ENCODE measurements around the gene STXBP5.
"Not testable (repeated sequence)": the region's sequence is repeated elsewhere in the genome, so short reads cannot be mapped to it uniquely, and the experiment has no call there.

STXBP5 gene

DNA sequence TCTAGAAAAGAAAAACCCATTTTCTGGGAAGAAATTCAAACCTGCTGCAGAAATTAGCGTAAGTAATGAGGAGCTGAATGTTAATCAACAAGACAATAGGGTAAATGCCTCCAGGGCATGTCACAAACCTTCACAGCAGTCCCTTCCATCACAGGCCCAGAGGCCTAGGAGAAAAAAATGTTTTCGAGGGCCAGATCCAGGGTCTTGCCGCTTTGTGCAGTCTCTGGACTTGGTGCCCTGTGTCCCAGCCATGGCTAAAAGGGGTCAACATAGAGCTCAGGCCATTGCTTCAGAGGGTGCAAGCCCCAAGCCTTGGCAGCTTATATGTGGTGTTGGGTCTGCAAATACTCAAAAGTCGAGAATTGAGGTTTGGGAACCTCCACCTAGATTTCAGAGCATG is 99.8 kb downstream of the STXBP5 start:
- no peak for DNase-seq

DNA sequence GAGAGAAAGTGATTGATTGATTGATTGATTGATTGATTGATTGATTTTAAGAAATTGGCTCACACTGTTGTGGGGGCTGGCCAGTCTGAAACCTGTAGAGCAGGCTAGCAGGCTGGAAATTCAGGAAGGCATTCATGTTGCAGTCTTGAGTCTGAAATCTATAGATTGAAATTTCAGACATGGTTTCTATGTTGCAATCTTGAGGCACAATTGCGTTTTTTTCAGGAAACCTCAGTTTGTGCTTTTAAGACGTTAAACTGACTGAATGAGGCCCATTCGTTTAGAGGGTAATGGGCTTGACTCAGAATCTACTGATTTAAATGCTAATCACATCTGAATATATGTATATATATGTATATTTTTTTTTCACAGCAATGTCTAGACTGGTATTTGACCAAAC is 106.3 kb downstream of the STXBP5 start:
- DNase-seq: no peak

DNA sequence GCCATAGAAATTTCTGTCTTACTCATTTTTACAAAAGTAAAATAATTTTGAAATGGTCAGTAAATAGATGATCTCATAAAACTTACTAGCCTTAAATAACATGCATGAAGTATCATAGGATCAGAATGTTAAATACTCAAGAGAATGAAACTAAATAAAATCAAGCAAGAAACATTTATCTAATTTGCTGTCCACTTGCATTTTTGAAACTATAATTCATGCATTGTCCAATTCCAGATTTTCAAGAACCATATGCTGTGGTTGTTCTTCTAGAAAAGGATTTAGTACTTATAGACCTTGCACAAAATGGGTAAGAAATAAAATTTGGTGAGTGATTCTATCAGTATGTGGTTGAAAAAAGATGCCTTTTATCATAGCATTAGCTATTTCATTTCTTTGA is 107.0 kb downstream of the STXBP5 start:
- no peak for DNase-seq

DNA sequence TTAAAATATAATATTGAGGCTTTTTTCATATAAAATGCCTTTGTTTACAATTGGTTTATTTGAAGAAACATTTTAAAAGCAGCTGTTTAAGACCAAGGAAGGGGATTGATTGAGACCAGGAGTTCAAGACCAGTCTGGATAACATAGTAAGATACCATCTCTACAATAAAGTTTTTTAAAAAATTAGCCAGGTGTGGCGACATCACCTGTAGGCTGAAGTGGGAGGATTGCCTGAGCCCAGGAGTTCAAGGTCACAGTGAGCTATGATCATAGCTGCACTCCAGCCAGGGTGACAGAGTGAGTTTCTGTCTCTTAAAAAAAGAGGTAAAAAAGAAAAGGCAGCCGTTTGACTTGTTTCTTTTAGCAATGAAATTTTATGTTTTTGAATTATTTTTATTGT is 117.0 kb downstream of the STXBP5 start:
- DNase-seq: no peak

DNA sequence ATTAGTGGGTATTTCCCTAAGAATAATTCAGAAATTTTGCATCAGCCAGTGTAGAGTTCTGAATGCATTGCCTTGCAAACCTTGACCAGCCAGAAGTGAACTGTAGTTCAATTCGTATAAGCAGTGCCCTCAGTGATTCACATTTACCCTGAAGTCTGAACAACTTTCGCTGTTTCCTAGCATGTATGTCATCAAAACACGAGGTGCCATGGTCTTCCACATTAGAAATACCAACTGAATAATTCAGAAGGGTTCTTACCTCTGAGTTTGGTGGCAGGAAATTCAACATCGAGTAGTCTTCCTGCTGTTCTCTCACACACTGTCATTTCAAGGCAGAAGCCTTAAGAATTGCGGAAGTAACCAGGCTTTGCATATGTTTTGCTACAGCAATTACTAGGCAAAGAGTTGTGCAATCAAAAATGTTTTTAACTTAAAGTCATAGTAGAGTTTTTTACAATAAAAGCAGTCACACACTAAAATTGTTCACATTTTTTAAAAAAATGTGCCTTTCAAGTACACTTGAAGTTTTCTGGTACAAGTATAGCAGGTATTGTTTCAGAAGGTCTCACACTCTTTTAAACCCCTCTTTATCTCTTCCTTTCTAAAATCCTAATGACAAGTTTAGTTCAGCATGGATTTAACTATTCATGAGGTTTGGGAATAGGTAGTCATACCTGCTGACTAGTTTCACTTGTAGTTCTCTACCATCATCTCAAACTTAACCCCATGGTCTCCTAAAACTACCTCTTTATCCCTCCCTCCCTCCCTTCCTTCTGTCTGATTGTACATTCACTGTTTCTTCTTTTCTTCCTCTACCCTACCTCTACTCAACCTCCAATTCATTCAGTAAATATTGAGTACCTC is 118.3 kb downstream of the STXBP5 start:
- DNase-seq: no peak

DNA sequence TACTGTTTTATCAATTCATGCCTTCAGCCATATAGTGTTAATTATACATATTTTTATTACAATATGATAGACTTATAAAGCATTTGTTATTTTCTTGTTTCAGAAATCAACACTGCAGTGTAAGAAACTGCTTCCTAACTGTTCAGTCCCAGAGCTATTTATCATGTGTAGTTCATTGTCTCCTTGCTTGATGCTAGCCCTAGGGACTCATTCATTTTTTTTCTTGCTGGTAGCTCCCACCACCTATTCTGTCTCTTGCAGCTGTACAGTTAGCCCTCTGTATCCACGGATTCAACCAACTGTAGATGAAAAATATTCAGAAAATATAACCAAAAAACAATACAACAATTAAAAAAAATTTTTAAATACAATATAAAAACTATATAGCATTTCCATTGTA is 121.3 kb downstream of the STXBP5 start:
- DNase-seq: no peak

DNA sequence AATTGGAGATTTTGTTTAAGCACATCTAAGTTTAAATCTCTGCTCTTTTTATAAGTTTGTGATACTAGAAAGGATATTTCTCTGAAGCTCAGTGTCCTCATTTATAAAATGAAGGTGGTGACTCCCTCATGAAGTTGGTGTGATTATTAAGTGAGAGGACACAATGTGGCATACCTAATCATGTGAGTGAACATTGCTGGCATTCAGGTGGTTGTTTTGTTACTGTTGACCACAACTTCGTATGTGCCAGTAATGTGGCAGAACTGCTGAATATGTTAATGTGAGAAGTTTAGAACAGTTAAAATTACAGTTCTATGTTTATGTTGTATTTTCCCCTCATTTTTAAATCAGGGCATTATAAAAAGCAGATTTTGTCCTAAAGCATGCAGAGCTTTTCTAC is 127.2 kb downstream of the STXBP5 start:
- DNase-seq: no peak

DNA sequence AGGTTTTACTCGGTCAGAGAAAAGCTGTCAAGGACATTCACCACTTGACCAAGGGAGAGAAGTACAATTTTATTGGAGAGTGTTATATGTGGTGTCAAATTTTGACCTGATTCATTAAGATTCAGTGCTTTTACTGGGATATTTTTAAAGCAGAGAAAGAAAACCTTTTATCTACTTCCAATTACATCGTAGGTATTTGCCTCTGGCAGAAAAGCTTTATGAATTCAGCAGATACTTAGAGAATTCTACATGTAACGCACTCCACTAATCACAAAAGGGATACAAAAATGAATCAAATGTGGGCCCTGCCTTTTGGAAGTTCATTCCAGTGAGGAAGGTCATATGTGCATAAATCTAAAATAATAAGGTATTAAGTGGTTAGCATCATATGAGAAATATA is 133.7 kb downstream of the STXBP5 start:
- no peak for DNase-seq

DNA sequence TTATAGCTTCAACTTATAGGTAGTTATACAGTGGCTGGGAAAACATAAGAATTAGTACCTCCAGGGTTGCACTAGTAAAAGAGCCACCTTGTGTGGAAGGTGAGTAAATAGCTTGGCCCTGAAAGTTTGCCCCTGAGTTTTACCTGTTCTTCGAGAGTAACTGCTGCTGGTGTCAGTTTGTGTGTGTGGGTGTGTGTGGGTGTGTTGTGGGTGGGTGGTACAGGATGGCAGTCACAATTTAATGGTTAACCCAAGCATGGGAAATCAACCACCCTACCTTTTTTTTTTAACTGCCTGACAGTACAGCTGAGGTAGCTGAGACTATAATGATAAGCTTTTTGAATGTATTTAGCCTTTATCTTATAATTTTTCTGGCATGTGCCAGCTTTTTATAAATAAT is 137.3 kb downstream of the STXBP5 start:
- no peak for DNase-seq

DNA sequence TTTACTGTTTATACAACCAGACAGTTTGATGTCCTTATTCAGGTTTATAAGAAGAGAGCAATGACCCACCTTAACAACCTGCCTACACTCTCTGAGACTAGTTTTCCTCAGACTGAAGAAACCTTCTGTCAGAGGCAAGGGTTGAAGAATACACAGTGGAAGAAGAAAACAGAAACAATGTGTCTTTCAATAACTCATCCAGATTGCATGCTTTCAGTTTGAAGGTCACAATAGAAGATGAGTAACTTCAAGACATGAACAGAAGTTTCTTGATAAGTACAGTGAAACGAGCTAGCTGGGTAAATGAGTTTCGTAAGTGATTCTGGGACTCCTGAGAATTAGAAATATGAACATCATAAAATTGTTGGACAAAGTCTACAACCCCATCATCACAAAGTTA is 141.7 kb downstream of the STXBP5 start:
- DNase-seq: no peak

DNA sequence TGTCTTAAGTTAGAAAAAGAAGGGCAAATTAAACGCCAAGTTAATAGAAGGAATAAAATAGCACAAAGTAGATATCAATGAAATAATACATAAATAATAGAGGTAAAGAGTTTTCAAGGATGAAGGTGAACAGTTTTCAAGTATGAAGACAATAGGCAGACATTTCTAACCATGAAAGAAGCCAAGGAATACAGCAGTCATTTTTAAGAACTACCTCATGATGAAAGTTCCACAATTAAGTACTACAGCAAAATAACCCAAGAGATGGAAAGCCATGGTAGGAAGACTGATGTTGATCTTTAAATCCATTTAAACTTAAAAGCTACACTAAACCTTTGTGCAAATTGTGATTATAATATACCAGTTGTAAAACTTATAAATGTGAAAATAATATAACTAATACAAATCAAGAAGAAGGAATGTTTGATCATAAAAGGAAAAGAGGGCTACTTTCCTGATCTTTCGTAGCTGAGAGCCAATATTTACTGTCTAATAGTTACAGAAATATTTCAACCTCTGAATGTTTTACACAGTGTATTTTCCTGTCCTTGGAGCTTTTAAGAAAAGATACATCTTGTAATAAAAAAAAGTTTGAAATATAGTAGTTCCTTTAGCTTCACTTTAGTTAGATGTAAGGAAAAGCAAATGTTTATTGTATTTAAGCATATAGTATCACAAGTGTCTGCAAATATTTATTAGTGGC is 143.1 kb downstream of the STXBP5 start:
- no peak for DNase-seq

DNA sequence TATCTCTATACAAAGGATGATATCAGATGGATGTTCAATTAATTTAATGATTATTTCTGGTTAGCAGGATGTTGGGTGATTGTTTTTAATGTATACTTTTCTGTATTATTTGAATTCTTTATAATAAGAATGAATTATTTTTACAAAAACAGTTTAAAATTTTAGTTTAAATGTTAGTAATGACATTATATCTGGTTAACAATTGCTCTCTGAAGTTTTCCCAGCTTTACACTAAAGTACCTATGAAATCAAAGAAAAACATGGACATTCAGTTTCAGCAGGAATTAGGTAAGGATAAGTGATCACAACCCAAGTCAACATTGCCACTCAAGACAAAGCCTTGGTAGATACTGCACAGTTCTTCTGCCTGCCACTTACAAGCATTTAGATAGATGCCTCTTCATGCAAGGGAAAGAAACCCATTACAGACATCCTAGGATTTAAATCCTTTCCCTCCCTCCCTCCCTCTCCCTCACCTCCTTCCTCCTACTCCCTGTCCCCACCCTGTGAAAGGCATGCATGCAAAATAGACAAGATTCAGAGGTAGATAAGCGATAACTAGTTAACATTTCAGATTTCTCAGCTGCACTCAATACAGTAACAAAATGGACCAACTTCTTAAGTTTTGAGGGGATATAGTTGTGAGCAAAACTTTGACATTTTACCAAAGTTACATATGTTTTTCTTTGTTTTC is 143.8 kb downstream of the STXBP5 start:
- no peak for DNase-seq

DNA sequence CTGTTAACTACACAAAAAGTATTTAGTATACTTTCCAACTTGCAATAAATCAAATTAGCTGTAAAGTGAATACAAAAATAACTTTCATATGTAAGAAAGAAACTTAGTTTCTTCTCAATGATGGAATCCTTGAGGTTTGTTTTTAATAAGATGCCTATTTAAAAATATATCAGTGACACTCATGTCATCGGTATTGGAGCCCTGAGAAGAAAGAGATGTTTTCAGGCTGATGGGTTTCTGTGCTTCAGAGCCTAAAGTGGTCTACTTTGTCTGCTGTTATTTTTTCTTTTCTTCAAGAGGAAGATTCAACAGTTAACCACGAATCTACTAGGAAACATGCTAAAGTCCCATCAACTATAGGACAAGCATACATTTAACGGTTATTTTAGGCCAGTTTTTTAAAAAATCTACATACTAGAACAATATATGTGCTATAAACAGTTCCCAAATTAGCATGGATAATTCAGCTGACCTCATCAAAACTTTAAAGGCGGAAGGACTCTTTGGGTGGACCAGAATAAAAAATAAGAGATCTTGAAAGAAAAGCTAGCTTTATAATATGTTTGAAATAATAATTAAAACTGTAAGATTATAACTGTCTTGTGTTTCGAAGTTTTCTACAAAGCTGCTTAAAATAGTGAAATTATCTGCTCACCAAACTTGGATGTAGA is 157.2 kb downstream of the STXBP5 start:
- no peak for DNase-seq

DNA sequence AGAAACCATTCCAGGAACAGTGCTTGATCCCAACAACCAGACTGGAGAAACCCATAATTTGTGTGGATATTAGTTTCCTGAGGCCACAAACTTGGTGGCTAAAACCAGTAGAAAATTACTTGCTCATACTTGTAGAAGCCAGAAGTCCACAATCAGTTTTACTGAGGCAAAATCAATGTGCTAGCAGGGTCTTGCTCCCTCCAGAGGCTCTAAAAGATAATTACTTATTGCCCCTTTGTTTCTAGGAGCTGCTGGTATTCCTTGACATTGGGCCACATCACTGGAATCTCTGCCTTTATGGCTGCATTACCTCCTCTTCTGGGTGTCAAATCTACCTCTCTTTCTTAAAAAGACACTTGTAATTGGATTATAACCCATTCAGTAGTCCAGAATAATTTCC is 162.1 kb downstream of the STXBP5 start:
- no peak for DNase-seq

DNA sequence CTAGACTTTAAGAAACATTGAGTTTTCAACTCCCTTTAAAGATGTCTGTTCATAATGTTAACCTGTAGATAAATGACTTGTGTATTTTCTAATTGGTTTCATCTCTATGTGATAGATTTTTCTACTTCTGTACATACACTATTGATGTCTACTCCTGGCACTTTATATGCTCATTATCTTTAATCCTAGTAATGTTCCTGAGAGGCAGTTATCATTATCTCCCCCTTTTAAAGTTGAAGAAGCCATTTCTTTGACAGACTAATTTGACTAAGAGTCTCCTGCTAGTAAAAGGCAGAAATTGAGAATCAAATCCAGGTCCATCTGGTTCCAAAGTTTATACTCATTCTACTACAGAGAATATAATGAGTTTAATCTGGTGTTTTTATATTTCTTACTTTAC is 167.1 kb downstream of the STXBP5 start:
- no peak for DNase-seq

DNA sequence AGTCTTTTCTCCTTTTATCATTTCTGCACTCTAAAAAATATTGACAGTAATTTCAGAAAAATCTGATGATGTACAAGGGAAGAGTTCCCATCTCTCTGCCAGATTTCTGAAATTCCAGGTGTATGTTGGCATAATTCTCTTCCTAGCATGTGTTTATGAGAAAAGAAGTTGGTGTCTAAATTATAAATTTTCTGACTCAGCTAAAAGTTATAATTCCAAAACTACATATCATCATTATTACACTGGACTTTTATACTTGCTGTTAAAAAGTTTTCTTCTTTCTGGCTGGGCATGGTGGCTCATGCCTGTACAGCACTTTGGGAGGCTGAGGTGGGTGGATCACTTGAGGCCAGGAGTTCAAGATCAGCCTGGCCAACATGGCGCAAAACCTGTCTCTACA is 168.6 kb downstream of the STXBP5 start:
- no peak for DNase-seq

DNA sequence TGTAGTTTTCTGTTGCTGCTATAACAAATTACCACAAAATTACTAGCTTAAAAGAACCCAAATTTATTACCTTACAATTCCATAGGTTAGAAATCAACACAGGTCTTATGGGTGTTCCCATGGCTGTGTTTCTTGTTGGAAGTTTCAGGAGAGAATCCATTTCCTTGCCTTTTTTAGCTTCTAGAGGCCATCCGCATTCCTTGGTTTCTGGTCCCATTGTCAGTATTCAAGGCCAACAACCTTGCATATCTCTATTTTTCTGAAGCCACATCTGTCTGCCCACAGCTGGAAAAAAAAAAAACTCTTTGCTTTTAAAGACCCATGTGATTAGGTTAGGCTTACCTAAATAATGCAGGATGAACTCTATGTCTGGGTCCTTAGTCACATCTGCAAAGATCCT is 174.6 kb downstream of the STXBP5 start:
- DNase-seq: no peak

DNA sequence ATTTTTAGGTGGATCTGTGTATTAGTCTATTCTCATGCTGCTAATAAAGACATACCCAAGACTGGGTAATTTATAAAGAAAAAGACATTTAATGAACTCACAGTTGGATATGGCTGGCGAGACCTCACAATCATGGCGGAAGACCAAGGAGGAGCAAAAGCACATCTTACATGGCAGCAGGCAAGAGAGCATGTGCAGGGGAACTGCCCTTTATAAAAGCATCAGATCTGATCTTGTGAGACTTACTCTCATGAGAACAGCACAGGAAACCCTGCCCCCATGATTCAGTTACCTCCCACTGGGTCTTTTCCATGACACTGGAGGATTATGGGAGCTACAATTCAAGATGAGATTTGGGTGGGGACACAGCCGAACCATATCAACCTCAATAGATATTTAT is 176.6 kb downstream of the STXBP5 start:
- not testable (repeated sequence) for DNase-seq

DNA sequence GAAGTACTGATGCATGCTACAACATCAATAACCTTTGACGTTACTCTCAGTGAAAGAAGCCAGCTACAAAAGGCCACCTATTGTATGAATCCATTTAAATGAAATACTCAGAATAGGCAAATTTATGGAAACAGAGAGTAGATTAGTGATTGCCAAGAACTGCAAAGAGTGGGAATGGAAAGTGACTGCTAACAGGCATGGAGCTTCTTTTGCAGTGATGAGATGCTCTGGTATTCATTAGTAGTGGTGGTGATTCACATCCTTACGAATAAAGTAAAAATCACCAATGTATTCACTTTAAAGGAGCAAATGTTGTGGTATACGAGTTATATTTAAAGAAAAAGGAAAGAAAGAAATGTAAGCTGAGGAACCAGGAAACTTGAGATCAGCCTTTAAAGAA is 177.5 kb downstream of the STXBP5 start:
- DNase-seq: no peak

DNA sequence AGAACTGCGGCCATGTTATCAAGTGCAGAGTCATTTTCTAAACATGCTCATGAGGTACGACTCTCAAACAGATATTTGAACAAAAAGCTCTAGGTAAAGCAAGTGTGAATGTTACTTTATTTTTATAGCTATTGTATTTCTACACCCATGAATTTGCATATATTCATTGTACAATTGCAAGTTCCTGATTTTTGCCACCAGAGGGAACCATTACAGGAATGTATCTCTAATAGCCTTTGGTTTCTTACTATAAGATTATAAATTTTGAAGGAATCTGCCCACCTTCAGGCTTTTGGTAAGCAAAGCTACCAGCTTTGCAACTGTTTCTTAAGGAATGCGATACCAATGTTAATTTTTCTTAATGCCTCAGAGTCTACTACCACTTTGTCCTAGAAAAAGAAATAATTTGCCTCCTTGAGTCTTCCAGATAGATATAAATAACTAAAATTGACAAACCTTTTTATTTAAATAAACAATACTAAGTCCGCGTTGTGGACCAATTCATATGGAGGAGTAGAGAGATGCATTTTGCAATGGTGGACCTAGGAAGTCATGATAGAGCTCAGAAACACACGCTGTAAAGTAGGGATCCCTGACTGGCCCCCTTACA is 178.8 kb downstream of the STXBP5 start:
- DNase-seq: no peak

DNA sequence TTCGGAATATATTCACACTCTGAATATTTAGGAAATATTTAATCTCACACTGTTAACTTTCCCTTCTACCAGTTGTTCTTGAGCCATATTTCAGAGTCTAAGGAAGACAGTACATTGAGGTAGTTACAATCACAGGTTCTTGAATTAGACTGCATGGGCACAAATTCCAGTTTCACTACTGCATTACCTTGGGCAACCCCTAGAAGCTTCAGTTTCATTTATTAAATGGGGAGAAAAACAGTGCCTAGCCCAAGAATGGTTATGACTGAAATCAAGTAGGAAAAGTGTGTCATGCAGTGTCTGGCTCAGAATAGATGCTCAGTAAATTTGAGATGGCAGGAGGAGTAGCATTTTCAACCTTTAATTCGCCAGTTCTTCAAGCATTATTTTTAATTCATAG is 179.8 kb downstream of the STXBP5 start:
- DNase-seq: no peak

DNA sequence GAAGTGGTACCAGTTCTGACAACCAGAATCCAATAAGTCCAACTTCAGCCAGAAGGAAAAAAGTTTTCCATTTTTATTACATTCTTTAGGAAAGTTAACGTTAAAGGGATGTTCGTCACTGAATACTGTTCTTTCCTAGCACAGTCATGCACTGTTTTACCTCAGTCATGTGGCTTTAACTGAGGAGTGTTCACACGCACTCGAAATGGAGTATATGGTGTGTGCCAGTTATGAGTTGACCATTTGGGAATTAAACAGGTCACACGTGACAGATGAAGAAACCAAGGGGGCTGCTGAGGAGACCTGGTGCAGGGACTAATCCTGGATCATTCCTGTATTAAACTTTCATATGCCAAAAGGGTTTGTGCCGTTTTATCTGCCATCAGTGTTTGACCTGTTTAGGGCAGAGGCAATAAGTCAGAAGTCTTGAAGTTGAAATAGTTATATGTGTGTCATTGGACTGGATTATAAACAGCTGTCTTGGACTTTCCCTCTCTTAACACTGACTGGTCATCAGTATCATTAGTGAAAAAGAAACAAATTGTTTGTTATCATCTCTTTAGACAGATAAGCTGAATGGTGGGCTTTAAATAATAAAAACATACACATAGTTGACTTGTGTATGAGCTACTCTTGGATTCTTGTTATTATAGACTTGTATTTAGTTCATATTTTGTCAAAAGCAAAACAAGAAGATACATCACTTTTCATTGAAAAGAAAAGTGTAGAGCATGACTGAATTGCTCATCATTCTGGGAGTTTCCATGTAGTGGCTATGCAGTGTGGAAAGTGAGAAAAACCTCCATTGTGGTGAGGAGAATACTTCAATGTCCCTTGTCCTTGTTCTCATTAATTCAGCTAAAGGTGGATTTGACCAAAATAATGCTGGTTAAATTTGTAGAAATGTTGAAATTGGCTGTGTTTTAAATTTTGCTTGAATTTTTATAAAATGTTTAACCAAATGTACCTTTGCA is 180.8 kb downstream of the STXBP5 start:
- no peak for DNase-seq
